Gastrocnemius medialis (tissue), 4 donors: ENCODE results near the gene GALNT10. TPM values are rescaled to one million over a fixed set of nuclear protein-coding genes. Genes with fewer than 3 reads are reported as not detected.

ENCODE experiments used
- ATAC-seq, 2 donors: fragments of 150-250 bp; one replicate each; pipeline ENCODE4 v1.9.1; 2016
- DNase-seq, 2 donors: peaks; one replicate each; pipeline ENCODE4 v3.0.0-alpha.2; 2019
- H3K27ac ChIP-seq, 4 donors: fragments of 200-600 bp; sonication (generic); 1 replicate in 1 of 4; 2 replicates in 3 of 4; pipeline ENCODE4 v1.5.1; 2016 to 2018; ENCODE audit warnings: mild to moderate bottlenecking in 2 of 4, moderate library complexity in 1 of 4
- H3K27me3 ChIP-seq, 3 donors: fragments of 200-600 bp; sonication (generic) in 2 of 3; 1 replicate in 1 of 3; 2 replicates in 2 of 3; pipeline versions ENCODE4 v1.5.1 to v1.6.0; 2016 to 2019; ENCODE audit warnings: mild to moderate bottlenecking in 1 of 3, moderate library complexity in 1 of 3
- H3K36me3 ChIP-seq, 2 donors: fragments of 200-600 bp; sonication (generic) in 1 of 2; one replicate each; pipeline ENCODE4 v1.5.1; 2017 to 2018
- H3K4me1 ChIP-seq, 2 donors: fragments of 200-600 bp; sonication (generic) in 1 of 2; one replicate each; pipeline ENCODE4 v1.5.1; 2016 to 2017; ENCODE audit warnings: mild to moderate bottlenecking in 2 of 2
- H3K4me3 ChIP-seq, 4 donors: fragments of 200-600 bp; sonication (generic) in 3 of 4; 1 replicate in 1 of 4; 2 replicates in 3 of 4; pipeline ENCODE4 v1.5.1; 2016 to 2019; ENCODE audit warnings: mild to moderate bottlenecking in 2 of 4
- H3K9me3 ChIP-seq, 3 donors: fragments of 200-600 bp; sonication (generic) in 2 of 3; 1 replicate in 1 of 3; 2 replicates in 2 of 3; pipeline ENCODE4 v1.5.1; 2016 to 2019
- POLR2A ChIP-seq, 2 donors: fragments of 450-650 bp; IDR thresholded peaks; one replicate each; pipeline ENCODE4 v1.6.1; 2017; ENCODE audit warnings: antibody characterized with exemption in 2 of 2, mild to moderate bottlenecking in 2 of 2, moderate library complexity in 2 of 2
- in situ Hi-C, 4 donors: fragments of 200-750 bp; cut with MboI; loops; one replicate each; pipeline versions ENCODE4 v1.15.0 to v1.8.0; 2017; ENCODE audit warnings: low sequenced_read_pairs in 4 of 4
- intact Hi-C: fragments of 100-400 bp; cut with DNase I; formaldehyde crosslinking; loops from one replicate; pipeline ENCODE4 v1.15.1; 2023; ENCODE audit warnings: low total_unique reads
- total RNA-seq, 4 donors: library from RNA; depleted of rRNA; stranded (reverse); fragments of >200 nt; gene quantifications; one replicate each; pipeline versions ENCODE4 v1.1.0 to v1.2.3, GENCODE V29; 2016
- TF ChIP-seq, protein P1 (sequence below), 5 experiments: fragments of 450-650 bp in 3 of 5; fragments of 200-600 bp in 2 of 5; sonication (generic) in 2 of 5; IDR thresholded peaks in 4 of 5; conservative IDR thresholded peaks in 1 of 5; 1 replicate in 4 of 5; 2 replicates in 1 of 5; pipeline ENCODE4 v1.5.1; 2016 to 2019; ENCODE audit warnings: antibody characterized with exemption in 5 of 5, mild to moderate bottlenecking in 3 of 5, moderate library complexity in 3 of 5

The GALNT10 gene
- total RNA-seq, 4 donors from 2014 or later = 6.1 to 9.9 (median 6.4) TPM

DNA sequence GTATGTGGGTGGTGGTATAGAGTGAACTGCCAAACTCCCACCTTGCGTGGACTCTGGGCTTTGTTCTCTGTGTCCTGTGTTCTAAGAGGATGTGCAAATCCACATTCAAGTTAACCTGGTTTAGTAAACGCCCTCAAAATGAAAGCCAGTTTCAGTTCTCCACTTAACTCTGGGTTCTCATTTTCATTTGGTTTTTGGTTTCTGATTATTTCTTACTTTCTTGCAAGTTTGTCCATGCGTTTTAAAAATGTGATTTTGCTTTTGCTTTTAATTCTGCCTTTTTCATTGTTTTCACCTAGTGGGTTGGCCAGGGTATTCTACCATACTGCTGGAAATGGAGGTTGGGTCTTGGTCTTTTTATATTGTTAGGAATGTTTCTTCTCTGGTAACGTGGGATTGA is 38.2 kb downstream of the GALNT10 start:
- no peak overlapping the region for H3K4me3 ChIP-seq
- no peak for ATAC-seq
- in situ Hi-C loops (no loop called here), intact Hi-C loops (no loop called here)
- no peaks in the 10 kb centered on the region for H3K4me1 ChIP-seq
- no peaks in the 10 kb centered on the region for H3K27me3 ChIP-seq
- H3K36me3 ChIP-seq = no peaks in the 10 kb centered on the region
- H3K27ac ChIP-seq = no peak overlapping the region
- H3K9me3 ChIP-seq = no peaks in the 10 kb centered on the region
- TF ChIP-seq, protein P1, sequence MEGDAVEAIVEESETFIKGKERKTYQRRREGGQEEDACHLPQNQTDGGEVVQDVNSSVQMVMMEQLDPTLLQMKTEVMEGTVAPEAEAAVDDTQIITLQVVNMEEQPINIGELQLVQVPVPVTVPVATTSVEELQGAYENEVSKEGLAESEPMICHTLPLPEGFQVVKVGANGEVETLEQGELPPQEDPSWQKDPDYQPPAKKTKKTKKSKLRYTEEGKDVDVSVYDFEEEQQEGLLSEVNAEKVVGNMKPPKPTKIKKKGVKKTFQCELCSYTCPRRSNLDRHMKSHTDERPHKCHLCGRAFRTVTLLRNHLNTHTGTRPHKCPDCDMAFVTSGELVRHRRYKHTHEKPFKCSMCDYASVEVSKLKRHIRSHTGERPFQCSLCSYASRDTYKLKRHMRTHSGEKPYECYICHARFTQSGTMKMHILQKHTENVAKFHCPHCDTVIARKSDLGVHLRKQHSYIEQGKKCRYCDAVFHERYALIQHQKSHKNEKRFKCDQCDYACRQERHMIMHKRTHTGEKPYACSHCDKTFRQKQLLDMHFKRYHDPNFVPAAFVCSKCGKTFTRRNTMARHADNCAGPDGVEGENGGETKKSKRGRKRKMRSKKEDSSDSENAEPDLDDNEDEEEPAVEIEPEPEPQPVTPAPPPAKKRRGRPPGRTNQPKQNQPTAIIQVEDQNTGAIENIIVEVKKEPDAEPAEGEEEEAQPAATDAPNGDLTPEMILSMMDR (IDR thresholded peaks at IDR 0.05 in 4 of 5, conservative IDR thresholded peaks at IDR 0.05 in 1 of 5) = no peak
- TF ChIP-seq POLR2A (IDR thresholded peaks at IDR 0.05) = no peak
- DNase-seq = no peak

DNA sequence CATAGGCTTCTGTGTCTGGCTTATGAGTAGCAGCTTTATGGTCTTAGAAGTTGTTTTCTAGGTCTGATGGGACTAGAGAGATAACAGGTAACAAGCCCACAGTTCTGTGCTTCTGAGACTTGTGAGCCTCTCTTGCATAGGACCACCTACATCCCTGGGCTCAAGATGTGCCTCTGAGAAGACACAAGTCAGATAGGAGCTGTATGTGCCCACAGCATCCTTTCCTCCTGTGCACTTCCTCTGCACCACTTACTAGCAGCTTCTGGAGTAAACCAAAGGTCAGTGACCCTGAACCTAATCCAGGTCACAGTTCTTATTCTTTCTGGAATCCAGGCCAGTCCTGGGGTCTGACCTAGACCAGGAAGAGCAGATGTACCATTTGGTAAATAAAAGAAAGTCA is 40.0 kb downstream of the GALNT10 start:
- no peak overlapping the region for H3K27ac ChIP-seq
- no peaks in the 10 kb centered on the region for H3K27me3 ChIP-seq
- no peaks in the 10 kb centered on the region for H3K9me3 ChIP-seq
- no peak for TF ChIP-seq POLR2A (IDR thresholded peaks at IDR 0.05)
- TF ChIP-seq, protein P1 (IDR thresholded peaks at IDR 0.05 in 4 of 5, conservative IDR thresholded peaks at IDR 0.05 in 1 of 5) = no peak
- peaks cover 0 to 6% of the 10 kb centered on the region in 2 donors for H3K4me1 ChIP-seq
- H3K4me3 ChIP-seq = no peak overlapping the region
- DNase-seq (no peak), ATAC-seq (no peak)
- in situ Hi-C loops (no loop called here), intact Hi-C loops (no loop called here)
- no peaks in the 10 kb centered on the region for H3K36me3 ChIP-seq

DNA sequence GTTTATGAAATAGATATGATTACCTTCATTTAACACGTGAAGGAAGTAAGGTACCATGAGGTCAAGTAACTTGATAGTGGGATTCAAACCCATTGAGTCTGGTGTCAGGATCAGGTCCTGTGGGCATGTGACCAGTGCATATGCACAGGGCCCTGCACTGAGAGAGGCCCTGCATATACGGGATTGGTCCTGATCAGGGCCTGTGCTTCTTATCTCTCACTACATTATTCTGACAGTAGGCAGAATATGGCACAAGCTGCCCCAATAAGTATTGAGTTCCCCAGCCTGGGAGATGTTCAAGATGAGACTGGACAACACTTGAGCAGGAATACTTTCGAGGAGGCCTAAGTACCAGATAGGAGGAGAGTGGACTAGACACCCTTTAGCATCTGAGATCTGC is 44.0 kb downstream of the GALNT10 start:
- H3K27me3 ChIP-seq = no peaks in the 10 kb centered on the region
- in situ Hi-C loops = no loop called here
- intact Hi-C loops = no loop called here

DNA sequence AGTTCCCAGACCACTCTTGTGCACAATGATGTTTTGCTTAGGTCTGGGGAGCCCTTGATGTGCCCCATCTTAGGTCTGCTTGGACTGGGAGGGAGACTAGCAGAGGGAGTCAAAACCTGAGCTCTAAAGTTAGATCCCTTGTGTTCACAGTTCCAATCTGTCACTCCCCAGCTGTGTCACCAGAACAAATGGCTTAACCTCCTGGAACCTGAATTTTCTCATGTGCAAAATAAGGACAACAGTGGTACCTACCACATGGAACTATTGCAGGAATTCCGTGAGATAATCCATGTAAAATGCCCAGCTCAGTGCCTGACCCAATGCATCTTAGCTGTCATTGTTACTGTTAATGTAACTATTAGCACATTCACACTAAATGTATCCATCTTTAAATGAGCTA is 45.5 kb downstream of the GALNT10 start:
- in situ Hi-C loops = no loop called here
- Histone ChIP-seq H3K27me3 (no peaks in the 10 kb centered on the region), H3K4me3 (no peak overlapping the region), H3K36me3 (no peaks in the 10 kb centered on the region), H3K27ac (no peak overlapping the region), H3K9me3 (no peaks in the 10 kb centered on the region), H3K4me1 (peaks cover 9 to 11% of the 10 kb centered on the region in 2 donors)
- no peak for TF ChIP-seq POLR2A (IDR thresholded peaks at IDR 0.05)
- TF ChIP-seq, protein P1 (IDR thresholded peaks at IDR 0.05 in 4 of 5, conservative IDR thresholded peaks at IDR 0.05 in 1 of 5) = no peak
- ATAC-seq (no peak), DNase-seq (no peak)
- intact Hi-C loops = no loop called here

More for the DNA sequence above, 44.0 kb downstream of the GALNT10 start:
- Histone ChIP-seq H3K36me3 (no peaks in the 10 kb centered on the region), H3K4me1 (peaks cover 9 to 11% of the 10 kb centered on the region in 2 donors), H3K9me3 (no peaks in the 10 kb centered on the region), H3K27ac (no peak overlapping the region), H3K4me3 (no peak overlapping the region)
- TF ChIP-seq, protein P1 (IDR thresholded peaks at IDR 0.05 in 4 of 5, conservative IDR thresholded peaks at IDR 0.05 in 1 of 5) = no peak
- TF ChIP-seq POLR2A (IDR thresholded peaks at IDR 0.05) = no peak
- DNase-seq (no peak), ATAC-seq (no peak)
